ENCODE results near the gene MTMR11. TPM values are rescaled to one million over a fixed set of nuclear protein-coding genes. Genes with fewer than 3 reads are reported as not detected.

Gene MTMR11
- total and polyA plus RNA-seq, 2 donors (not counting 1 experiment from before 2014, with no cell fraction given), result 0.91 TPM; not detected in 1

DNA sequence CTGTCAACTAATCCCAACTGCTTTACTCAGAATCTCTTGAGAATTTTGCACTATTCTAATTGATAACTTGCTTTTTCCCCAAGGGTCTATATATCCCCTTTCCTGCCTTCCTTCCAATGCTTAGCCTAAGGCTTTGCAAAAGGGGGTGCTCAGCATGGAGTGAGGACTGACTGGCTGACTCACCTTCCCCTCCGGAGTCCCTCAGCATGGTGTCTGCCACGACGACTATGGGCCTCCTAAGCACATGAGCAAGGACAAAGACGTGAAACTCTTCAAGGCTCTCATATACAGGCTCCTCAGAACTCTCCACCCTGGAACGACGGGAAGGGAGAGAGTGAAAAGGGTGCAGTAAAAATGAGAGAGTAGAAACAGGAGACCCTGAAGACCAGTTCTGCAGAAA lies 13.2 kb upstream of the MTMR11 start:
- DNase-seq, result no peak
- Histone ChIP-seq H3K9ac (ENCODE audit: low read length) (no peak overlapping the region), H3K9me3 (ENCODE audit: control extremely low read depth in 1 of 3, control insufficient read depth in 2 of 3, insufficient read depth in 1 of 3, low read length in 2 of 3) (no peaks in the 10 kb centered on the region), H3K4me1 (ENCODE audit: control insufficient read depth in 2 of 2, insufficient read depth in 2 of 2, low read length in 2 of 2) (no peaks in the 10 kb centered on the region), H2AFZ (ENCODE audit: insufficient read depth, low read depth, low read length, poor library complexity, severe bottlenecking) (no peak overlapping the region), H3K79me2 (ENCODE audit: control insufficient read depth, insufficient read depth, low read length) (no peaks in the 10 kb centered on the region), H4K20me1 (ENCODE audit: control insufficient read depth, insufficient read depth, low read length, poor library complexity, severe bottlenecking) (no peaks in the 10 kb centered on the region), H3K27ac (ENCODE audit: low read length in 2 of 2) (no peak overlapping the region), H3K4me3 (ENCODE audit: control extremely low read depth in 1 of 5, extremely low read depth in 1 of 5, insufficient read depth in 1 of 5, low read depth in 2 of 5, low read length in 4 of 5) (no peak overlapping the region), H3K36me3 (replicated peaks in 1 of 2; ENCODE audit: control extremely low read depth in 1 of 2, control insufficient read depth in 1 of 2, extremely low read depth in 1 of 2, insufficient read depth in 2 of 2, low read length in 1 of 2) (no peaks in the 10 kb centered on the region), H3K4me2 (replicated peaks; ENCODE audit: low read depth, low read length, poor library complexity, severe bottlenecking) (no peak overlapping the region), H3K27me3 (replicated peaks in 1 of 4; ENCODE audit: control extremely low read depth in 1 of 4, control insufficient read depth in 3 of 4, insufficient read depth in 4 of 4, low read length in 3 of 4) (no peaks in the 10 kb centered on the region)
- H3K9me3 Mint-ChIP-seq (ENCODE audit: insufficient read depth), result no peaks in the 10 kb centered on the region
- no peaks in the 10 kb centered on the region for H3K27me3 Mint-ChIP-seq
- no peak for TF ChIP-seq EZH2 (IDR thresholded peaks at IDR 0.05; ENCODE audit: borderline replicate concordance, insufficient read depth, low read depth, low read length, poor library complexity, severe bottlenecking)
- TF ChIP-seq CTCF (IDR thresholded peaks at IDR 0.05), result no peak
- intact Hi-C loops (cut with micrococcal nuclease), result no loop called here
- H3K27ac Mint-ChIP-seq, result no peak overlapping the region
- WGBS (ENCODE audit: insufficient coverage), result no CpG with 5 or more reads among the region's 6 CpGs
- CTCF ChIA-PET, result interaction anchor here (1.0 to 1.2 kb wide), 2 partner anchors 9 to 238 kb away, joined by 5 read pairs; no protein-coding TSS in a partner anchor
- POLR2A ChIA-PET, result no interaction called here
- no peak for ATAC-seq (ENCODE audit: low read depth)
- no peaks in the 10 kb centered on the region for H3K4me1 Mint-ChIP-seq
- H3K4me3 Mint-ChIP-seq, result no peak overlapping the region

GRCh38 chr1:149945206-149945605 lies 8.5 kb upstream of the MTMR11 start:
- DNase-seq, result no peak
- Mint-ChIP-seq H3K4me3 (no peak overlapping the region), H3K27me3 (no peaks in the 10 kb centered on the region), H3K27ac (no peak overlapping the region), H3K4me1 (no peaks in the 10 kb centered on the region), H3K9me3 (ENCODE audit: insufficient read depth) (no peaks in the 10 kb centered on the region)
- Histone ChIP-seq H2AFZ (ENCODE audit: insufficient read depth, low read depth, low read length, poor library complexity, severe bottlenecking) (no peak overlapping the region), H3K9me3 (ENCODE audit: control extremely low read depth in 1 of 3, control insufficient read depth in 2 of 3, insufficient read depth in 1 of 3, low read length in 2 of 3) (no peaks in the 10 kb centered on the region), H3K36me3 (replicated peaks in 1 of 2; ENCODE audit: control extremely low read depth in 1 of 2, control insufficient read depth in 1 of 2, extremely low read depth in 1 of 2, insufficient read depth in 2 of 2, low read length in 1 of 2) (no peaks in the 10 kb centered on the region), H3K79me2 (ENCODE audit: control insufficient read depth, insufficient read depth, low read length) (no peaks in the 10 kb centered on the region), H3K4me3 (ENCODE audit: control extremely low read depth in 1 of 5, extremely low read depth in 1 of 5, insufficient read depth in 1 of 5, low read depth in 2 of 5, low read length in 4 of 5) (no peak overlapping the region), H4K20me1 (ENCODE audit: control insufficient read depth, insufficient read depth, low read length, poor library complexity, severe bottlenecking) (no peaks in the 10 kb centered on the region), H3K9ac (ENCODE audit: low read length) (no peak overlapping the region), H3K27me3 (replicated peaks in 1 of 4; ENCODE audit: control extremely low read depth in 1 of 4, control insufficient read depth in 3 of 4, insufficient read depth in 4 of 4, low read length in 3 of 4) (peaks cover 0 to 3% (median 0%) of the 10 kb centered on the region in 4 experiments), H3K27ac (ENCODE audit: low read length in 2 of 2) (no peak overlapping the region), H3K4me2 (replicated peaks; ENCODE audit: low read depth, low read length, poor library complexity, severe bottlenecking) (no peak overlapping the region), H3K4me1 (ENCODE audit: control insufficient read depth in 2 of 2, insufficient read depth in 2 of 2, low read length in 2 of 2) (no peaks in the 10 kb centered on the region)
- CTCF ChIA-PET, result interaction anchor here (0.5 kb wide), 1 partner anchor 129 kb away, joined by 3 read pairs; no protein-coding TSS in a partner anchor
- intact Hi-C loops (cut with micrococcal nuclease), result no loop called here
- no peak for TF ChIP-seq EZH2 (IDR thresholded peaks at IDR 0.05; ENCODE audit: borderline replicate concordance, insufficient read depth, low read depth, low read length, poor library complexity, severe bottlenecking)
- no peak for TF ChIP-seq CTCF (IDR thresholded peaks at IDR 0.05)
- 91% methylated on average over 1 of the region's 4 CpGs for WGBS (ENCODE audit: insufficient coverage)
- POLR2A ChIA-PET, result no interaction called here
- ATAC-seq (ENCODE audit: low read depth), result no peak
